Panc1 (cell line): ENCODE data around the gene PLPP1. TPM values are rescaled to one million over a fixed set of nuclear protein-coding genes. Genes with fewer than 3 reads are reported as not detected.

Experiments
- ATAC-seq: fragments of 200-7000 bp; cut with Tn5 transposase; 2 replicates; pipeline ENCODE4 v1.9.1; 2020; ENCODE audit warnings: mild to moderate bottlenecking, moderate library complexity
- BruUV-seq: library from RNA; stranded (reverse); fragments of 400-500 nt; replicated peaks from 2 replicates; lab custom pipeline; 2021; lab: Mats Ljungman, UMichigan
- CTCF ChIA-PET: fragments of 300-600 bp; sonication (Branson Sonifier 250); formaldehyde crosslinking; loops from one replicate; lab custom pipeline; 2022; ENCODE audit warnings: antibody characterized with exemption; lab: Charles Lee
- POLR2A ChIA-PET: fragments of 300-600 bp; sonication (Branson Sonifier 250); formaldehyde crosslinking; loops from one replicate; lab custom pipeline; 2022; ENCODE audit warnings: antibody characterized with exemption; lab: Charles Lee
- DNase-seq: peaks from one replicate; pipeline ENCODE4 v3.0.0-alpha.2; 2010; ENCODE audit warnings: low read depth, low spot score
- H3K27ac ChIP-seq: 2 replicates; pipeline ENCODE4 v1.5.1; 2011; ENCODE audit warnings: mild to moderate bottlenecking, low read length, inconsistent platforms
- H3K27me3 ChIP-seq: fragments of 200-500 bp; sonication (Bioruptor generic); 2 replicates; pipeline ENCODE4 v1.6.0; 2014; ENCODE audit warnings: low read length, inconsistent platforms; ENCODE audit not compliant: control insufficient read depth, insufficient read depth
- H3K36me3 ChIP-seq: fragments of 200-500 bp; sonication (Bioruptor generic); 2 replicates; pipeline ENCODE4 v1.5.1; 2014; ENCODE audit warnings: inconsistent platforms, mild to moderate bottlenecking, low read length, moderate library complexity; ENCODE audit not compliant: control insufficient read depth, insufficient read depth
- H3K4me1 ChIP-seq: 2 replicates; pipeline ENCODE4 v1.5.1; 2011; ENCODE audit warnings: inconsistent platforms, mild to moderate bottlenecking, low read length, moderate library complexity; ENCODE audit not compliant: control insufficient read depth, insufficient read depth
- H3K4me3 ChIP-seq, 2 experiments: 2 replicates each; pipeline ENCODE4 v1.5.1; 2011 to 2012; ENCODE audit warnings: low read depth in 2 of 2, low read length in 2 of 2, mild to moderate bottlenecking in 2 of 2, inconsistent platforms in 1 of 2, moderate library complexity in 1 of 2
- H3K9me3 ChIP-seq: fragments of 200-500 bp; sonication (Bioruptor generic); 2 replicates; pipeline ENCODE4 v1.5.1; 2014; ENCODE audit warnings: low read depth, mild to moderate bottlenecking, inconsistent platforms, low read length, moderate library complexity; ENCODE audit not compliant: control insufficient read depth, insufficient read depth
- POLR2AphosphoS5 ChIP-seq: IDR thresholded peaks from 2 replicates; pipeline ENCODE4 v1.6.1; 2012; ENCODE audit warnings: mild to moderate bottlenecking, low read depth, low read length, moderate library complexity
- SIN3A ChIP-seq: IDR thresholded peaks from 2 replicates; pipeline ENCODE4 v1.6.1; 2012; ENCODE audit warnings: low read depth, mild to moderate bottlenecking, low read length, moderate library complexity, borderline replicate concordance; ENCODE audit not compliant: insufficient read depth
- TCF7L2 ChIP-seq: IDR thresholded peaks from 2 replicates; pipeline ENCODE4 v1.6.1; 2011; ENCODE audit warnings: mild to moderate bottlenecking, low read depth, low read length, inconsistent platforms
- in situ Hi-C: cut with HindIII; loops from 2 replicates; pipeline ENCODE4 v1.10.0; 2016; ENCODE audit warnings: low sequenced_read_pairs, low pct_unique_long_range_greater_than_20kb
- intact Hi-C: fragments of 100-400 bp; cut with micrococcal nuclease; formaldehyde crosslinking; loops from one replicate; pipeline ENCODE4 v1.10.0; 2022; ENCODE audit not compliant: unreplicated experiment
- total RNA-seq: library from RNA; stranded (reverse); gene quantifications from one replicate; pipeline ENCODE4 v1.2.1, GENCODE V29; 2021; ENCODE audit not compliant: unreplicated experiment
- TF ChIP-seq, protein P1 (sequence below): fragments of 450-650 bp; IDR thresholded peaks from 2 replicates; pipeline ENCODE4 v1.5.1; 2017; ENCODE audit warnings: mild to moderate bottlenecking
- TF ChIP-seq, protein P2 (sequence below), 2 experiments: IDR thresholded peaks; 2 replicates each; pipeline ENCODE4 v1.6.1; 2011 to 2012; ENCODE audit warnings: low read depth in 2 of 2, control low read depth in 1 of 2, low read length in 1 of 2, mild to moderate bottlenecking in 1 of 2, moderate library complexity in 1 of 2; ENCODE audit not compliant: insufficient read depth in 1 of 2

Gene PLPP1
- total RNA-seq, 1 experiment from 2014 or later = 35.7 TPM

DNA sequence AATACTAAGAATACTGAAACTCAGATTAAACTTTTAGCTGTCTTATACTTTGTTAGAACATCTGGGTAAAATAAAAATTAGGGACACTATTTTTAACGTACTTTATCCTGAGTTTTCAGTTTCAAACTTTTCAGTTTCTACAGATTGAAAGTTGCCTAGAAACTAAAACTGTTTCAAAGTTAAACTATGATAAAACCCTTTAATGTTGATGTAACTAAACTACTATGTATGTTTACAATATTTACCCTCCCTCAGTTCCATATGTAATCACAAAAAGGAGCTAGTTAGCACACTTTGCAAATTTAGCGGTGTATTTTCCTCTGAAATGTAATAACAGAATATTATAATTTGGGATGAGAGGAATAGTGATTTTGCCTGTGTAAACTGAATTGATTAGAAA, 121.1 kb downstream of the PLPP1 start:
- H3K9me3 ChIP-seq = no peaks in the 10 kb centered on the region
- H3K4me3 ChIP-seq = no peak overlapping the region
- no peaks in the 10 kb centered on the region for H3K27me3 ChIP-seq
- TF ChIP-seq TCF7L2 = no peak
- TF ChIP-seq, protein P1, sequence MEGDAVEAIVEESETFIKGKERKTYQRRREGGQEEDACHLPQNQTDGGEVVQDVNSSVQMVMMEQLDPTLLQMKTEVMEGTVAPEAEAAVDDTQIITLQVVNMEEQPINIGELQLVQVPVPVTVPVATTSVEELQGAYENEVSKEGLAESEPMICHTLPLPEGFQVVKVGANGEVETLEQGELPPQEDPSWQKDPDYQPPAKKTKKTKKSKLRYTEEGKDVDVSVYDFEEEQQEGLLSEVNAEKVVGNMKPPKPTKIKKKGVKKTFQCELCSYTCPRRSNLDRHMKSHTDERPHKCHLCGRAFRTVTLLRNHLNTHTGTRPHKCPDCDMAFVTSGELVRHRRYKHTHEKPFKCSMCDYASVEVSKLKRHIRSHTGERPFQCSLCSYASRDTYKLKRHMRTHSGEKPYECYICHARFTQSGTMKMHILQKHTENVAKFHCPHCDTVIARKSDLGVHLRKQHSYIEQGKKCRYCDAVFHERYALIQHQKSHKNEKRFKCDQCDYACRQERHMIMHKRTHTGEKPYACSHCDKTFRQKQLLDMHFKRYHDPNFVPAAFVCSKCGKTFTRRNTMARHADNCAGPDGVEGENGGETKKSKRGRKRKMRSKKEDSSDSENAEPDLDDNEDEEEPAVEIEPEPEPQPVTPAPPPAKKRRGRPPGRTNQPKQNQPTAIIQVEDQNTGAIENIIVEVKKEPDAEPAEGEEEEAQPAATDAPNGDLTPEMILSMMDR = no peak
- no peak for TF ChIP-seq POLR2AphosphoS5
- no peak for TF ChIP-seq SIN3A
- TF ChIP-seq, protein P2, sequence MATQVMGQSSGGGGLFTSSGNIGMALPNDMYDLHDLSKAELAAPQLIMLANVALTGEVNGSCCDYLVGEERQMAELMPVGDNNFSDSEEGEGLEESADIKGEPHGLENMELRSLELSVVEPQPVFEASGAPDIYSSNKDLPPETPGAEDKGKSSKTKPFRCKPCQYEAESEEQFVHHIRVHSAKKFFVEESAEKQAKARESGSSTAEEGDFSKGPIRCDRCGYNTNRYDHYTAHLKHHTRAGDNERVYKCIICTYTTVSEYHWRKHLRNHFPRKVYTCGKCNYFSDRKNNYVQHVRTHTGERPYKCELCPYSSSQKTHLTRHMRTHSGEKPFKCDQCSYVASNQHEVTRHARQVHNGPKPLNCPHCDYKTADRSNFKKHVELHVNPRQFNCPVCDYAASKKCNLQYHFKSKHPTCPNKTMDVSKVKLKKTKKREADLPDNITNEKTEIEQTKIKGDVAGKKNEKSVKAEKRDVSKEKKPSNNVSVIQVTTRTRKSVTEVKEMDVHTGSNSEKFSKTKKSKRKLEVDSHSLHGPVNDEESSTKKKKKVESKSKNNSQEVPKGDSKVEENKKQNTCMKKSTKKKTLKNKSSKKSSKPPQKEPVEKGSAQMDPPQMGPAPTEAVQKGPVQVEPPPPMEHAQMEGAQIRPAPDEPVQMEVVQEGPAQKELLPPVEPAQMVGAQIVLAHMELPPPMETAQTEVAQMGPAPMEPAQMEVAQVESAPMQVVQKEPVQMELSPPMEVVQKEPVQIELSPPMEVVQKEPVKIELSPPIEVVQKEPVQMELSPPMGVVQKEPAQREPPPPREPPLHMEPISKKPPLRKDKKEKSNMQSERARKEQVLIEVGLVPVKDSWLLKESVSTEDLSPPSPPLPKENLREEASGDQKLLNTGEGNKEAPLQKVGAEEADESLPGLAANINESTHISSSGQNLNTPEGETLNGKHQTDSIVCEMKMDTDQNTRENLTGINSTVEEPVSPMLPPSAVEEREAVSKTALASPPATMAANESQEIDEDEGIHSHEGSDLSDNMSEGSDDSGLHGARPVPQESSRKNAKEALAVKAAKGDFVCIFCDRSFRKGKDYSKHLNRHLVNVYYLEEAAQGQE (IDR thresholded peaks at IDR 0.05; ENCODE audit: insufficient read depth in 1 of 2, low read depth in 2 of 2, low read length in 1 of 2) = no peak
- no peak overlapping the region for H3K27ac ChIP-seq
- POLR2A ChIA-PET = no interaction called here
- no peak for ATAC-seq
- DNase-seq = no peak
- H3K4me1 ChIP-seq = no peaks in the 10 kb centered on the region
- peaks cover 36% of the 10 kb centered on the region for H3K36me3 ChIP-seq
- intact Hi-C loops (no loop called here), in situ Hi-C loops (no loop called here)
- CTCF ChIA-PET = no interaction called here
- no TSS peak for BruUV-seq

DNA sequence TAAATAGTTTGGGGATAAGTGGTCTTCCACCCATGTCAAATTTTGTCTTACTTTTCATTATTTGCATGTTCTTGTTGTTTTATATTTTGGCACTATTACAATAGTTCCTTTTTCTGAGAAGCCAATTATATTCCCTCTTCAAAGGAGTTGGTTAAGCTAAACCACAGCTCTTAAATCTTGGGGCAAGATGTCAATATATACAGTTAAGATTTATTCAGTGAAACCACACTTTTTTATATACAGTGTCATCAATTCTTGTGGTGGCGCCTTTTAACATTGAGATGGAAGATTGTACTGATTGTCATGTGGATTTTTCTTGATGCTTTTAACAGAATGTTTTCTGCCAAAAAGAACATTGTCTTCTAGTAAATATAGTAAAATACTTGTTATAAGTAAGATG, 122.9 kb downstream of the PLPP1 start:
- H3K4me3 ChIP-seq = no peak overlapping the region
- peaks cover 38% of the 10 kb centered on the region for H3K36me3 ChIP-seq
- BruUV-seq = no TSS peak
- ATAC-seq (no peak), DNase-seq (no peak)
- TF ChIP-seq, protein P1 = no peak
- TF ChIP-seq TCF7L2 = no peak
- TF ChIP-seq, protein P2 (IDR thresholded peaks at IDR 0.05; ENCODE audit: insufficient read depth in 1 of 2, low read depth in 2 of 2, low read length in 1 of 2) = no peak
- no peak for TF ChIP-seq POLR2AphosphoS5
- TF ChIP-seq SIN3A = no peak
- no peak overlapping the region for H3K27ac ChIP-seq
- no peaks in the 10 kb centered on the region for H3K4me1 ChIP-seq
- in situ Hi-C loops (no loop called here), intact Hi-C loops (no loop called here)
- ChIA-PET CTCF (no interaction called here), POLR2A (no interaction called here)
- H3K9me3 ChIP-seq = no peaks in the 10 kb centered on the region
- H3K27me3 ChIP-seq = no peaks in the 10 kb centered on the region
